ENCODE measurements around the gene DOCK10.

DOCK10 gene

GRCh38 chr2:224723586-224724217 lies 318.6 kb downstream of the DOCK10 start:
- POLR2A ChIA-PET (ENCODE audit: low non-redundant PET): no interaction called here
- no peak for DNase-seq (ENCODE audit: low spot score)
- no peak overlapping the region for H3K27ac ChIP-seq
- no peak for TF ChIP-seq CTCF (conservative IDR thresholded peaks at IDR 0.05; ENCODE audit: low read depth)
- CTCF ChIA-PET: no interaction called here

DNA sequence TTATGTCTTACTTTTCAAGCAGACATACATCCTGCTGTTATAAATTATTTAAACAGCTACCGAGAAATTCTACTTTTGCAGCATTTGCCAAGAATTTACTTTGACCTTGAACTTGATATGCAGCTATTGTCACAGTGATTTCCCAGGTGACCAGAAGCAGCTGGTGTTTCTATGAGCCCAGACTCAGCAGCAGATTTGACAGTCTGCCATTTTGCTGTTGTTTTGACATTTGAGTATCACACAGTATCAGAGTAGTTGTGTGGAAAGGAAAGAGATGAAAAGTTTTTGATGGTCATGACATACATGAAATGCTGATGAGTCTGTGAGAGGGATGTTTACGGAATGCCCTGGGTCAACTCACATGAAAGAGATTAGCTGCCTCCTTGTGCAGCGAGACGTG lies 319.5 kb downstream of the DOCK10 start:
- no peak overlapping the region for H3K27ac ChIP-seq
- ChIA-PET CTCF (no interaction called here), POLR2A (ENCODE audit: low non-redundant PET) (no interaction called here)
- no peak for DNase-seq (ENCODE audit: low spot score)
- TF ChIP-seq CTCF (conservative IDR thresholded peaks at IDR 0.05; ENCODE audit: low read depth): no peak

DNA sequence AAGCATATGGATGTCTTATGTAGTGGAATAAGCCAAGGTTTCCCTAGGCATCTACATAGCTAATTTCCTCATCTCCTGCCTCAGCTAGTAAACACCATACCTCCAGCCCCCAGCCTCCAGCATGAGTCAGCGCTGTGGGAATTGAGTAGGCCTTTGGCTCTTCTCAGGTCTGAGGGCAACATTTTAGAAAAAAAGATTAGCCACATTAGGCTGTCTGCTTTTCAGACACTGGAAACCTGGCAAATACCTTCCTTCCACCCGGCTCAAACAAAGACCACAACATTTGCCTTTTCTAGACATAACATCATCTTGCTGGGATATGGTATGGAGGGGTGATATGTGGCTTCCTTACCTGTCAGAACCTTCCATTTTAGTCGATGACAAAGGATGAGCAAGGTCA lies 320.0 kb downstream of the DOCK10 start:
- H3K27ac ChIP-seq: no peak overlapping the region
- ChIA-PET POLR2A (ENCODE audit: low non-redundant PET) (no interaction called here), CTCF (no interaction called here)
- TF ChIP-seq CTCF (conservative IDR thresholded peaks at IDR 0.05; ENCODE audit: low read depth): no peak
- DNase-seq (ENCODE audit: low spot score): no peak

DNA sequence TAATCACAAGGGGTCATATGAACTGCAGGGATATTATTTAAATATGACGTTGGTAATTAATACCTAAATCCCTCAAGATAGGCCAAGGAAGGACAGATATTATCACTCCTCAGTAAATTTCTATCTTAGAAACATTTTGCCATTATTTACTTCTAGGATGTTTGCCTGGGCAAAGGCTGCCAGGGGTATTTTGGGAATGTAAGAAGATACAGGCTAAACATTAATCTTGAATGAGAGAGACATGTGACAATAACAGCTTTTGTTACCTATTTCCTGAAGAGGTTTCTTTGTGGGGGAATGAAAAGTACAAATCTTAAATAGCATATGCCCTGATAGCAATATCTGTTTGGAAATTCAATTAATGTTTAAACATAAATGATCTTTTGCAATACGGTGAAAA lies 325.3 kb downstream of the DOCK10 start:
- no peak for DNase-seq (ENCODE audit: low spot score)
- no peak for TF ChIP-seq CTCF (conservative IDR thresholded peaks at IDR 0.05; ENCODE audit: low read depth)
- ChIA-PET CTCF (no interaction called here), POLR2A (ENCODE audit: low non-redundant PET) (no interaction called here)
- no peak overlapping the region for H3K27ac ChIP-seq

- CTCF ChIA-PET: no interaction called here
- H3K27ac ChIP-seq: no peak within 1 kb of the TSS
- TF ChIP-seq CTCF (conservative IDR thresholded peaks at IDR 0.05; ENCODE audit: low read depth): no peak
- DNase-seq (ENCODE audit: low spot score): no peak
- POLR2A ChIA-PET (ENCODE audit: low non-redundant PET): no interaction called here
These were observed 326.1 kb downstream of the DOCK10 start, which contains the start of gene CCDC195 for GRCh38 chr2:224716201-224716600. CCDC195 (minus strand) TSS chr2:224716365; CDS start chr2:224716365, 0 bp downstream.
